Neural progenitor cell (in vitro differentiated cells): ENCODE measurements around the gene SLC16A9. TPM values are rescaled to one million over a fixed set of nuclear protein-coding genes. Genes with fewer than 3 reads are reported as not detected.

Experiments used
- DNase-seq: peaks from one replicate; pipeline ENCODE4 v3.0.0-alpha.2; 2016; ENCODE audit warnings: low spot score
- H2AFZ ChIP-seq: fragments of 200-600 bp; sonication (generic); replicated peaks from 2 replicates; pipeline ENCODE4 v1.6.1; 2016; ENCODE audit warnings: antibody characterized with exemption
- H3F3A ChIP-seq: fragments of 200-600 bp; sonication (generic); 2 replicates; pipeline ENCODE4 v1.6.1; 2016; ENCODE audit warnings: antibody characterized with exemption, low read depth
- H3K27ac ChIP-seq: fragments of 200-600 bp; sonication (generic); 2 replicates; pipeline ENCODE4 v1.5.1; 2016; ENCODE audit warnings: mild to moderate bottlenecking
- H3K27me3 ChIP-seq: fragments of 200-600 bp; sonication (generic); 2 replicates; pipeline ENCODE4 v1.6.1; 2016; ENCODE audit warnings: mild to moderate bottlenecking, moderate library complexity
- H3K36me3 ChIP-seq: fragments of 200-600 bp; sonication (generic); 2 replicates; pipeline ENCODE4 v1.5.1; 2016
- H3K4me1 ChIP-seq: fragments of 200-600 bp; sonication (generic); 2 replicates; pipeline ENCODE4 v1.6.1; 2016; ENCODE audit warnings: mixed run types
- H3K4me2 ChIP-seq: fragments of 200-600 bp; sonication (generic); 2 replicates; pipeline ENCODE4 v1.6.1; 2016
- H3K4me3 ChIP-seq: fragments of 200-600 bp; sonication (generic); 2 replicates; pipeline ENCODE4 v1.5.1; 2016
- H3K79me2 ChIP-seq: fragments of 200-600 bp; sonication (generic); 2 replicates; pipeline ENCODE4 v1.6.1; 2016; ENCODE audit warnings: low read depth
- H3K9ac ChIP-seq: fragments of 200-600 bp; sonication (generic); 2 replicates; pipeline ENCODE4 v1.6.1; 2016
- H3K9me3 ChIP-seq: fragments of 200-600 bp; sonication (generic); 2 replicates; pipeline ENCODE4 v1.5.1; 2016; ENCODE audit warnings: low read depth
- H4K20me1 ChIP-seq: fragments of 200-600 bp; sonication (generic); 2 replicates; pipeline ENCODE4 v1.6.1; 2016; ENCODE audit warnings: low read depth
- H3K27ac Mint-ChIP-seq: 3 replicates; pipeline ENCODE4 v1.8.0; 2021; ENCODE audit warnings: mixed read lengths
- H3K27me3 Mint-ChIP-seq: 2 replicates; pipeline ENCODE4 v1.8.0; 2022; ENCODE audit warnings: low read depth, mild to moderate bottlenecking, inconsistent platforms, moderate library complexity, mixed read lengths; ENCODE audit not compliant: insufficient read depth
- H3K36me3 Mint-ChIP-seq: 3 replicates; pipeline ENCODE4 v1.8.0; 2021; ENCODE audit warnings: mixed read lengths
- H3K4me1 Mint-ChIP-seq: 3 replicates; pipeline ENCODE4 v1.8.0; 2021; ENCODE audit warnings: mixed read lengths
- H3K4me3 Mint-ChIP-seq: 3 replicates; pipeline ENCODE4 v1.8.0; 2021; ENCODE audit warnings: mild to moderate bottlenecking, moderate library complexity, mixed read lengths
- H3K9me3 Mint-ChIP-seq: 3 replicates; pipeline ENCODE4 v1.8.0; 2020; ENCODE audit warnings: mixed read lengths
- EZH2 ChIP-seq: fragments of 200-600 bp; sonication (generic); IDR thresholded peaks from 2 replicates; pipeline ENCODE4 v1.6.1; 2017; ENCODE audit warnings: antibody characterized with exemption, mild to moderate bottlenecking, moderate library complexity
- EZH2phosphoT487 ChIP-seq: fragments of 200-600 bp; sonication (generic); IDR thresholded peaks from 2 replicates; pipeline ENCODE4 v1.6.1; 2017; ENCODE audit warnings: antibody characterized with exemption
- total RNA-seq: library from RNA; depleted of rRNA; stranded (reverse); fragments of >200 nt; gene quantifications from 2 replicates; pipeline ENCODE4 v1.2.3, GENCODE V29; 2015; ENCODE audit warnings: low replicate concordance
- TF ChIP-seq, protein P1 (sequence below): fragments of 200-600 bp; sonication (generic); IDR thresholded peaks from 2 replicates; pipeline ENCODE4 v1.5.1; 2017; ENCODE audit warnings: antibody characterized with exemption, mild to moderate bottlenecking

The SLC16A9 gene
- total RNA-seq, 1 donor from 2014 or later: 48.5 TPM

DNA sequence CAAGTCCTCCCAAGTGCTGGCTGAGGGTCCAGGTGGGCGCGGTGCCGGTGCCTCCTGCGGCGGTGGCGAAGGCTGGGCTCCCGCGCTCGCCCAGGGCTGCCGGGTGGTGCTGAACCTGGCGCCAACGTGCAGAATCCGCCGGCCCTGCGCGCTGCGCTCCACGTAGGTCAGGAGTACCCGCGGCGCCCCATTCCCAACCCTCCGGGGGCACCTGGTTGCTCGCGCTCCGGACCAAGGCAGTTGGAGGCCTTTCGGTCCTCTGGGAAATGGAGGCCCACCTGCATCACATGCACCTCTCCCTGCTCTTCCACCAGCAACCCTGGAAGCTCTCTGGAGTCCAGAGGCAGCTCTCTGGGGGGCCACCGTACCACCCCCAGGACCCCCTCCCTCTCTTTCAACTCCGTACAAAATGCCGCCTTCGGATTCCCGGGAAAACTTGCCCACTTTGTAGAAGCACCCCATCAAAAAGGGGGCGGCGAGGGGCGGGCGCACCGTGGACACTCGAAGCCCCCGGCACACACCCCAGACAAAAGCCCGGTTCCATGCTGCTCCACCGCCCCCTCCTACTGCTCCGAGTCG is 745 bp downstream of the SLC16A9 start:
- H3K27ac ChIP-seq: no peak overlapping the region
- no peaks in the 10 kb centered on the region for H3F3A ChIP-seq
- no peaks in the 10 kb centered on the region for H3K36me3 ChIP-seq
- H3K79me2 ChIP-seq: peaks cover 44% of the 10 kb centered on the region
- H3K9me3 ChIP-seq: no peaks in the 10 kb centered on the region
- H4K20me1 ChIP-seq: no peaks in the 10 kb centered on the region
- H3K36me3 Mint-ChIP-seq: peaks cover 11% of the 10 kb centered on the region
- H3K4me1 ChIP-seq: peaks cover 8% of the 10 kb centered on the region
- peak overlapping the region; percentile 98 for H3K4me2 ChIP-seq
- H3K4me1 Mint-ChIP-seq: peaks cover 6% of the 10 kb centered on the region
- peaks cover 12% of the 10 kb centered on the region for H3K27me3 ChIP-seq
- H3K4me3 Mint-ChIP-seq: peak overlapping the region; percentile 92
- peak overlapping the region; percentile 89 for H3K4me3 ChIP-seq
- peak overlapping the region; percentile 48 for H3K27ac Mint-ChIP-seq
- peak overlapping the region; percentile 78 for H3K9ac ChIP-seq
- H2AFZ ChIP-seq: peak overlapping the region; percentile 96
- DNase-seq: peak; percentile 61
- TF ChIP-seq EZH2 (peak; percentile 0), EZH2phosphoT487 (no peak)
- TF ChIP-seq, protein P1, sequence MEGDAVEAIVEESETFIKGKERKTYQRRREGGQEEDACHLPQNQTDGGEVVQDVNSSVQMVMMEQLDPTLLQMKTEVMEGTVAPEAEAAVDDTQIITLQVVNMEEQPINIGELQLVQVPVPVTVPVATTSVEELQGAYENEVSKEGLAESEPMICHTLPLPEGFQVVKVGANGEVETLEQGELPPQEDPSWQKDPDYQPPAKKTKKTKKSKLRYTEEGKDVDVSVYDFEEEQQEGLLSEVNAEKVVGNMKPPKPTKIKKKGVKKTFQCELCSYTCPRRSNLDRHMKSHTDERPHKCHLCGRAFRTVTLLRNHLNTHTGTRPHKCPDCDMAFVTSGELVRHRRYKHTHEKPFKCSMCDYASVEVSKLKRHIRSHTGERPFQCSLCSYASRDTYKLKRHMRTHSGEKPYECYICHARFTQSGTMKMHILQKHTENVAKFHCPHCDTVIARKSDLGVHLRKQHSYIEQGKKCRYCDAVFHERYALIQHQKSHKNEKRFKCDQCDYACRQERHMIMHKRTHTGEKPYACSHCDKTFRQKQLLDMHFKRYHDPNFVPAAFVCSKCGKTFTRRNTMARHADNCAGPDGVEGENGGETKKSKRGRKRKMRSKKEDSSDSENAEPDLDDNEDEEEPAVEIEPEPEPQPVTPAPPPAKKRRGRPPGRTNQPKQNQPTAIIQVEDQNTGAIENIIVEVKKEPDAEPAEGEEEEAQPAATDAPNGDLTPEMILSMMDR: no peak
- peaks cover 6% of the 10 kb centered on the region for H3K27me3 Mint-ChIP-seq
- H3K9me3 Mint-ChIP-seq: no peaks in the 10 kb centered on the region

DNA sequence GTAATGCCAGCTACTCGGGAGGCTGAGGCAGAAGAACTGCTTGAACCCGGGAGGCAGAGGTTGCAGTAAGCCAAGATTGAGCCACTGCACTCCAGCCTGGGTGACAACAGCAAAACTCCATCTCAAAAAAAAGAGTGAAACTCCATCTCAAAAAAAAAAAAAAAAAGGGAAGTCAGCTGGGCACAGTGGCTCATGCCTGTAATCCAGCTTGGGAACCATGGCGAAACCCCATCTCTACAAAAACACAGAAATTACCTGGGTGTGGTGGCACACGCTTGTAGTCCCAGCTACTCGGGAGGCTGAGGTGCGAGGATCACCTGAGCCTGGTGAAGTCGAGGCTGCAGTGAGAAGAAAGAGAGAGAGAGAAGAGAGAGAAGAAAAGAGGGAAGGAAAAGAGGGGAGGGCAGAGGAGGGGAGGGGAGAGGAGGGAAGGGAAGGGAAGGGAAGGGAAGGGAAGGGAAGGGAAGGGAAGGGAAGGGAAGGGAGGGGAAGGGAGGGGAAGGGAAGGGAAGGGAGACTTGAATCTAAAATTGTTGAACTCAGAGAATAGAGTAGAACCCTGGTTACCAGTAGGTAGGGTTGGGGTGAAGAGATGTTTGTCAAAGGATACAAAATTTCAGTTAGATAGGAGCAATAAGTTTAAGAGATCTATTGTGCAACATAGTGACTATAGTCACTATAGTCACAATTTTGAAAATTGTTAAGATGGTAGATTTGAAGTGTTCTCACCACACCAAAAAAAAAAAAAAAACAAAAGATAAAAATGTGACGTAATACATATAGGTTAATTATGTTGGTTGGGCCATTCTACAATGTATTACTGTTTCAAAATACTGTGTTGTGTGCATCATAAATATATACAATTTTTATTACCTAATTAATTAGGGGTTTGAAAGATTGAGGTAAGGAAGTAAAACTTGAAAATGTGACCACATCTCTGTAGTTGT is 2.5 kb downstream of the SLC16A9 start:
- Mint-ChIP-seq H3K27ac (no peak overlapping the region), H3K4me3 (peak overlapping the region; percentile 79), H3K9me3 (no peaks in the 10 kb centered on the region), H3K27me3 (peaks cover 6% of the 10 kb centered on the region), H3K4me1 (peaks cover 6% of the 10 kb centered on the region), H3K36me3 (peaks cover 12% of the 10 kb centered on the region)
- Histone ChIP-seq H3K27me3 (peaks cover 12% of the 10 kb centered on the region), H2AFZ (no peak overlapping the region), H3K9me3 (no peaks in the 10 kb centered on the region), H3K9ac (no peak overlapping the region), H3F3A (no peaks in the 10 kb centered on the region), H3K79me2 (peaks cover 44% of the 10 kb centered on the region), H3K36me3 (no peaks in the 10 kb centered on the region), H3K27ac (no peak overlapping the region), H3K4me2 (peak overlapping the region; percentile 98), H3K4me3 (no peak overlapping the region), H3K4me1 (peaks cover 8% of the 10 kb centered on the region), H4K20me1 (no peaks in the 10 kb centered on the region)
- TF ChIP-seq, protein P1: no peak
- TF ChIP-seq EZH2: no peak
- TF ChIP-seq EZH2phosphoT487: no peak
- DNase-seq: no peak

DNA sequence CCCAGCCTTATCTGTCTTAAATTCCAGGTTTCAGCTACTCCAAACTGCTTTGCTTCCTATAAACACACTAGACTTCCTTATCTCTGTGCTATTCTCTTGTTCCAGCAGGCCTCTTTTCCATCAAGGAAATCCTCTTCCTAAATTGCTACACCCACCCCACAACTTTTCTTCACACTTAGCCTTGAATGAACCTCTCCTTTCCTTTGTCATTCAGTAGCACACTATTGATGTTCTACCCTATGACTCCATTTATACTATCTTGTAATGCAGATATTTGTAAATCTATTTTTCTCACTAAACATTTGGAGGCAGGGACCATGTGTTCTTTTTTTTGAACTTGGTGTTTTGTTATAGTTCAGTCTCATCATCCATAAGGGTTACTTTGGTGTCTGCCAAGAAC is 3.7 kb downstream of the SLC16A9 start:
- no peaks in the 10 kb centered on the region for H3K9me3 Mint-ChIP-seq
- no peak for TF ChIP-seq EZH2phosphoT487
- TF ChIP-seq, protein P1: no peak
- no peak for TF ChIP-seq EZH2

More for the DNA sequence above, 3.7 kb downstream of the SLC16A9 start:
- Mint-ChIP-seq H3K4me3 (no peak overlapping the region), H3K27ac (no peak overlapping the region), H3K27me3 (peaks cover 6% of the 10 kb centered on the region), H3K4me1 (peaks cover 6% of the 10 kb centered on the region), H3K36me3 (peaks cover 14% of the 10 kb centered on the region)
- no peaks in the 10 kb centered on the region for H3K36me3 ChIP-seq
- DNase-seq: no peak
- no peak overlapping the region for H2AFZ ChIP-seq
- no peak overlapping the region for H3K4me3 ChIP-seq
- no peak overlapping the region for H3K27ac ChIP-seq
- peaks cover 45% of the 10 kb centered on the region for H3K79me2 ChIP-seq
- H3K27me3 ChIP-seq: peaks cover 6% of the 10 kb centered on the region
- H3K9me3 ChIP-seq: no peaks in the 10 kb centered on the region
- no peaks in the 10 kb centered on the region for H3F3A ChIP-seq
- no peak overlapping the region for H3K9ac ChIP-seq
- H4K20me1 ChIP-seq: peaks cover 2% of the 10 kb centered on the region
- H3K4me1 ChIP-seq: peaks cover 8% of the 10 kb centered on the region
- no peak overlapping the region for H3K4me2 ChIP-seq
